Measurements from ENCODE around the gene FARSA. TPM values are rescaled to one million over a fixed set of nuclear protein-coding genes. Genes with fewer than 3 reads are reported as not detected.
"Not testable (repeated sequence)": the region's sequence is repeated elsewhere in the genome, so short reads cannot be mapped to it uniquely, and the experiment has no call there.

Gene FARSA
- total RNA-seq, 6 experiments from 2014 or later = 22.9 to 46.2 (median 29.0) TPM

DNA sequence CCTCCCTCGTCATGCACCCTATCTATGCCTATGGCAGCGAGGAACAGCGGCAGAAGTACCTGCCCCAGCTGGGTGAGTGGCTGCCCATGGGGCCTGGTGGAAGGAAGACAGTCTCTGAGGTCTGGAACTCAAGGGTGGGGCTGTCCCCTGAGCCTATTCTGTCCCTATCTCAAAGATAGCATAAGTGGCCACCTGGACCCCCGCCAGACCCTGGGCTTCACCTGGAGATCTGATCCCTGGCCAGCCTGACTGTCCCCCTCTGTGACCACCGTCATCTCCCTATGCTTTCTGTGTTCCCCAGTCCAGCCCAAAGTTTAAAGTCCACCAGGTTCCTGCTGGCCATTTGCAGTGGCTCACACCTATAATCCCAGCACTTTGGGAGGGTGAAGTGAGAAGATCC is 39.9 kb downstream of the FARSA start:
- no peak for TF ChIP-seq CTCF (IDR thresholded peaks at IDR 0.05)
- no peak overlapping the region for H3K4me3 ChIP-seq
- H3K27ac ChIP-seq = no peak overlapping the region
- ATAC-seq (no peak), DNase-seq (no peak)
- intact Hi-C loops (cut with DNase I) = no loop called here
- WGBS (ENCODE audit: insufficient coverage, low coverage, low lambda C conversion rate, missing lambda C conversion rate) = 57% methylated on average over 2 of the region's 5 CpGs
- H3K27me3 ChIP-seq = no peaks in the 10 kb centered on the region
- H3K36me3 ChIP-seq = peaks cover 0 to 46% (median 10%) of the 10 kb centered on the region in 4 donors
- H3K4me1 ChIP-seq = peaks cover 0 to 16% (median 6%) of the 10 kb centered on the region in 4 donors
- H3K9me3 ChIP-seq = no peaks in the 10 kb centered on the region

DNA sequence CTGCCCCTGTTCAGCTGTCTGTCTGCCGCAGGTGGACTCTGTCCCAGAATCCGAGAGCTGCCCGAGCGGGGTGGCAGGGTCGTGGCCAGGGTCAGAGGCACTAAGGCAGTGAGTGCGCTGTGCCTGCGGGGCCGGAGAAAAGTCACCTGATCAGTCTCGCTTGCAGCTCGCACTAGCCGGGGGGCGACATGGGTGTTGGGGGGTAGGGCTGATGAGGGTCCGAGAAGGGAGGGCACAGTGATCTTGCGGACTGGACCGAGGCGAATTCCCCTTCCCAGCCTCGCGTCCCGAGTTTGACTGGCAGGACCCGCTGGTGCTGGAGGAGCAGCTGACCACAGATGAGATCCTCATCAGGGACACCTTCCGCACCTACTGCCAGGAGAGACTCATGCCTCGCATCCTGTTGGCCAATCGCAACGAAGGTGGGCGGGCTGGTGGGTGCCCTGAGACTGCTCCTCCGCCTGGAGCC is 41.9 kb downstream of the FARSA start:
- intact Hi-C loops (cut with DNase I) = no loop called here
- TF ChIP-seq POLR2A (IDR thresholded peaks at IDR 0.05) (no peak), CTCF (IDR thresholded peaks at IDR 0.05) (no peak)
- no peaks in the 10 kb centered on the region for H3K27me3 ChIP-seq
- H3K27ac ChIP-seq = peak overlapping the region in 2 of 3 donors; percentile 79 to 83
- peaks cover 0 to 16% (median 6%) of the 10 kb centered on the region in 4 donors for H3K4me1 ChIP-seq
- H3K36me3 ChIP-seq = peaks cover 0 to 29% (median 4%) of the 10 kb centered on the region in 4 donors
- ATAC-seq (peak; percentile 1 to 58 (median 24)), DNase-seq (peak in 1 of 3 donors; percentile 74)
- peak overlapping the region; percentile 92 to 96 (median 95) for H3K4me3 ChIP-seq
- H3K9me3 ChIP-seq = no peaks in the 10 kb centered on the region
- WGBS (ENCODE audit: insufficient coverage, low coverage, low lambda C conversion rate, missing lambda C conversion rate) = 0% methylated on average over 7 of the region's 26 CpGs

GRCh38 chr19:12890787-12891552 is 42.5 kb downstream of the FARSA start, which contains the start of gene GCDH:
GCDH (plus strand) TSS chr19:12891160; CDS start chr19:12891305, 145 bp downstream.
- H3K27me3 ChIP-seq = no peaks in the 10 kb centered on the region

GRCh38 chr19:12890299-12890786 is 43.2 kb downstream of the FARSA start:
- H3K9me3 ChIP-seq; H3K27me3 ChIP-seq; ATAC-seq; H3K4me3 ChIP-seq; intact Hi-C loops (cut with DNase I); DNase-seq: not testable (repeated sequence)
- Histone ChIP-seq H3K36me3 (peaks cover 0 to 22% (median 0%) of the 10 kb centered on the region in 4 donors), H3K27ac (peak overlapping the region in 1 of 3 donors; percentile 59), H3K4me1 (peaks cover 0 to 16% (median 6%) of the 10 kb centered on the region in 4 donors)
- 36% methylated on average over 9 of the region's 10 CpGs for WGBS (ENCODE audit: insufficient coverage, low coverage, low lambda C conversion rate, missing lambda C conversion rate)

More at GRCh38 chr19:12890787-12891552, 42.5 kb downstream of the FARSA start, which contains the start of gene GCDH:
- Histone ChIP-seq H3K4me3 (peak within 1 kb of the TSS; percentile 92 to 96 (median 95)), H3K9me3 (no peaks in the 10 kb centered on the region), H3K4me1 (peaks cover 0 to 16% (median 6%) of the 10 kb centered on the region in 4 donors), H3K36me3 (peaks cover 0 to 23% (median under 1%) of the 10 kb centered on the region in 4 donors), H3K27ac (peak within 1 kb of the TSS in 2 of 3 donors; percentile 79 to 83)
- WGBS (ENCODE audit: insufficient coverage, low coverage, low lambda C conversion rate, missing lambda C conversion rate) = under 1% methylated on average over 36 of the region's 49 CpGs
- ATAC-seq (peak; percentile 94 to 97 (median 97)), DNase-seq (peak; percentile 95 to 99 (median 98))
- intact Hi-C loops (cut with DNase I) = no loop called here
- TF ChIP-seq CTCF (IDR thresholded peaks at IDR 0.05) (no peak), POLR2A (IDR thresholded peaks at IDR 0.05) (peak; percentile 81)
